Measurements from ENCODE around the gene FOXC2. TPM values are rescaled to one million over a fixed set of nuclear protein-coding genes. Genes with fewer than 3 reads are reported as not detected.

Gene FOXC2
- total RNA-seq, 1 donor, result 2.2 TPM

GRCh38 chr16:86605950-86606349, 39.3 kb downstream of the FOXC2 start:
- Histone ChIP-seq H3K27ac (ENCODE audit: low read depth, low read length) (no peak overlapping the region), H2AFZ (ENCODE audit: low read length) (no peak overlapping the region), H4K20me1 (ENCODE audit: insufficient read depth, low read length) (no peaks in the 10 kb centered on the region), H3K4me2 (ENCODE audit: insufficient read depth, low read length) (no peak overlapping the region), H3K9me3 (ENCODE audit: low read depth, low read length) (no peaks in the 10 kb centered on the region), H3K27me3 (ENCODE audit: insufficient read depth, low read length) (no peaks in the 10 kb centered on the region), H3K79me2 (ENCODE audit: insufficient read depth, low read length) (peaks cover 12% of the 10 kb centered on the region), H3K4me1 (ENCODE audit: insufficient read depth, low read length) (peaks cover 31% of the 10 kb centered on the region), H3K36me3 (ENCODE audit: insufficient read depth, low read length) (peaks cover 2% of the 10 kb centered on the region), H3K4me3 (ENCODE audit: insufficient read depth, low read length) (no peak overlapping the region)
- no peak for DNase-seq (ENCODE audit: insufficient read length, low spot score, missing footprints)
- TF ChIP-seq, protein P1, sequence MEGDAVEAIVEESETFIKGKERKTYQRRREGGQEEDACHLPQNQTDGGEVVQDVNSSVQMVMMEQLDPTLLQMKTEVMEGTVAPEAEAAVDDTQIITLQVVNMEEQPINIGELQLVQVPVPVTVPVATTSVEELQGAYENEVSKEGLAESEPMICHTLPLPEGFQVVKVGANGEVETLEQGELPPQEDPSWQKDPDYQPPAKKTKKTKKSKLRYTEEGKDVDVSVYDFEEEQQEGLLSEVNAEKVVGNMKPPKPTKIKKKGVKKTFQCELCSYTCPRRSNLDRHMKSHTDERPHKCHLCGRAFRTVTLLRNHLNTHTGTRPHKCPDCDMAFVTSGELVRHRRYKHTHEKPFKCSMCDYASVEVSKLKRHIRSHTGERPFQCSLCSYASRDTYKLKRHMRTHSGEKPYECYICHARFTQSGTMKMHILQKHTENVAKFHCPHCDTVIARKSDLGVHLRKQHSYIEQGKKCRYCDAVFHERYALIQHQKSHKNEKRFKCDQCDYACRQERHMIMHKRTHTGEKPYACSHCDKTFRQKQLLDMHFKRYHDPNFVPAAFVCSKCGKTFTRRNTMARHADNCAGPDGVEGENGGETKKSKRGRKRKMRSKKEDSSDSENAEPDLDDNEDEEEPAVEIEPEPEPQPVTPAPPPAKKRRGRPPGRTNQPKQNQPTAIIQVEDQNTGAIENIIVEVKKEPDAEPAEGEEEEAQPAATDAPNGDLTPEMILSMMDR (IDR thresholded peaks at IDR 0.05; ENCODE audit: extremely low read depth, low read depth, low read length), result no peak

DNA sequence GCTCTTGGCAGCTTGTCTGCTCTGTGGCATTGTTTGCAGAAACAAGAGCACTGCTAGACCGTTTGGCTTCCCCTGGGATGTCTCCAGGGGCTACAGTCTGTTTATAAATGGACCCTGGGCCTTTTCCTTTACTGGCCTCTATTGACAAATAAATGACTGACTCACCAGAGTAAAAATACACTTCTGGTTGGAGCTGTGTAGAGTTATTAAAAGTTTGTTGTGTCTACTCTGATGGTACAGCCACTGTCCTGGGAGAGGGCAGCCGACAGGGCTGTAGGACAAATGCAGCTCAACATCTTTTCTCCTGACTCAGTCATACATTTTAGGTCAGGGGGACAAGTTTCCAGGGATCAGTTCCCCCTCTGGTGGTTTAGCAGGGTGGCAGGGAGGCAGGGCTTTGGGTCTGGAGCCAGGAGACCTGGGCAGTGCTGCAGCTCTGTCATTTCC, 41.7 kb downstream of the FOXC2 start:
- no peaks in the 10 kb centered on the region for H4K20me1 ChIP-seq (ENCODE audit: insufficient read depth, low read length)
- peaks cover 43% of the 10 kb centered on the region for H3K4me1 ChIP-seq (ENCODE audit: insufficient read depth, low read length)
- H3K79me2 ChIP-seq (ENCODE audit: insufficient read depth, low read length), result peaks cover 13% of the 10 kb centered on the region
- peak; percentile 76 for DNase-seq (ENCODE audit: insufficient read length, low spot score, missing footprints)
- H3K27ac ChIP-seq (ENCODE audit: low read depth, low read length), result peak overlapping the region; percentile 91
- TF ChIP-seq, protein P1 (IDR thresholded peaks at IDR 0.05; ENCODE audit: extremely low read depth, low read depth, low read length), result peak; percentile 12
- no peaks in the 10 kb centered on the region for H3K9me3 ChIP-seq (ENCODE audit: low read depth, low read length)
- H2AFZ ChIP-seq (ENCODE audit: low read length), result no peak overlapping the region
- H3K27me3 ChIP-seq (ENCODE audit: insufficient read depth, low read length), result no peaks in the 10 kb centered on the region
- peak overlapping the region; percentile 53 for H3K4me2 ChIP-seq (ENCODE audit: insufficient read depth, low read length)
- peak overlapping the region; percentile 9 for H3K4me3 ChIP-seq (ENCODE audit: insufficient read depth, low read length)
- H3K36me3 ChIP-seq (ENCODE audit: insufficient read depth, low read length), result no peaks in the 10 kb centered on the region

- Histone ChIP-seq H3K27ac (ENCODE audit: low read depth, low read length) (peak overlapping the region; percentile 91), H3K4me1 (ENCODE audit: insufficient read depth, low read length) (peaks cover 43% of the 10 kb centered on the region)
- TF ChIP-seq, protein P1 (IDR thresholded peaks at IDR 0.05; ENCODE audit: extremely low read depth, low read depth, low read length), result no peak
These were observed 42.5 kb downstream of the FOXC2 start for GRCh38 chr16:86609115-86609514.

GRCh38 chr16:86609661-86610060, 43.0 kb downstream of the FOXC2 start:
- H3K27ac ChIP-seq (ENCODE audit: low read depth, low read length), result peak overlapping the region; percentile 91
- no peak for DNase-seq (ENCODE audit: insufficient read length, low spot score, missing footprints)
- TF ChIP-seq, protein P1 (IDR thresholded peaks at IDR 0.05; ENCODE audit: extremely low read depth, low read depth, low read length), result no peak
- H3K9me3 ChIP-seq (ENCODE audit: low read depth, low read length), result no peaks in the 10 kb centered on the region
- H3K4me1 ChIP-seq (ENCODE audit: insufficient read depth, low read length), result peaks cover 43% of the 10 kb centered on the region
- no peaks in the 10 kb centered on the region for H4K20me1 ChIP-seq (ENCODE audit: insufficient read depth, low read length)
- peak overlapping the region; percentile 53 for H3K4me2 ChIP-seq (ENCODE audit: insufficient read depth, low read length)
- H3K4me3 ChIP-seq (ENCODE audit: insufficient read depth, low read length), result peak overlapping the region; percentile 3
- H3K27me3 ChIP-seq (ENCODE audit: insufficient read depth, low read length), result no peaks in the 10 kb centered on the region
- peaks cover 13% of the 10 kb centered on the region for H3K79me2 ChIP-seq (ENCODE audit: insufficient read depth, low read length)
- no peaks in the 10 kb centered on the region for H3K36me3 ChIP-seq (ENCODE audit: insufficient read depth, low read length)
- no peak overlapping the region for H2AFZ ChIP-seq (ENCODE audit: low read length)

More at GRCh38 chr16:86609115-86609514, 42.5 kb downstream of the FOXC2 start:
- Histone ChIP-seq H3K36me3 (ENCODE audit: insufficient read depth, low read length) (no peaks in the 10 kb centered on the region), H4K20me1 (ENCODE audit: insufficient read depth, low read length) (no peaks in the 10 kb centered on the region), H3K79me2 (ENCODE audit: insufficient read depth, low read length) (peaks cover 13% of the 10 kb centered on the region), H2AFZ (ENCODE audit: low read length) (no peak overlapping the region), H3K4me3 (ENCODE audit: insufficient read depth, low read length) (peak overlapping the region; percentile 9), H3K27me3 (ENCODE audit: insufficient read depth, low read length) (no peaks in the 10 kb centered on the region), H3K4me2 (ENCODE audit: insufficient read depth, low read length) (peak overlapping the region; percentile 53), H3K9me3 (ENCODE audit: low read depth, low read length) (no peaks in the 10 kb centered on the region)
- DNase-seq (ENCODE audit: insufficient read length, low spot score, missing footprints), result peak; percentile 93

Data from osteoblast (primary cell).